Activated T-helper 9 cell treated with anti-CD3 and anti-CD28 coated beads, Interleukin-2, amount 50 U/mL, for 16 hours (primary cell): ENCODE data around the gene LDLRAD4.
A peak's percentile ranks its signal among the peaks of the same experiment; 100 is the strongest.
"Not testable (repeated sequence)": the region's sequence is repeated elsewhere in the genome, so short reads cannot be mapped to it uniquely, and the experiment has no call there.

Experiments
- DNase-seq: peaks from one replicate; pipeline ENCODE4 v3.0.0-alpha.2; 2020; ENCODE audit warnings: low read depth

The LDLRAD4 gene

GRCh38 chr18:13594551-13594950 lies 376.0 kb downstream of the LDLRAD4 start:
- DNase-seq, result no peak

- no peak for DNase-seq
Measured at GRCh38 chr18:13597068-13597467, 378.5 kb downstream of the LDLRAD4 start.

GRCh38 chr18:13598591-13598990 lies 380.0 kb downstream of the LDLRAD4 start:
- DNase-seq, result no peak

DNA sequence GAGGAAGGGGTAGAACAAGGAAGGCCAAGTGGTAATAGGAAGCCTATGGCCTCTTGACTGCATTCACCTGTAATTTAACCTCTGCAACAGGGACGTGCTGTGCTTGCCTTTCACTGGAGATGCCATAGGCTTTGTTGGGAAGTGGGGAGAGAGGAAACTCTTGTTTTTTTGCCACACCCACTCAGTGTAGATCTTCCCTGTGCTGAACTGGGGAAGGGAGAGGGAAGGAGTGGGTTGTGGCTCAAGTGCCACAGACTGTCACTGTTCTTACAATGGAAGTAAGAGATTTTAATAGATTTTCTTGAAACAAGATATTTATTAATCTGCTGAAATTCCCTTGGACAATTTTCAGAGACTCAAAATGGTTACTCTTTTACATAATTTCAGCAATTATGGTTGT lies 380.5 kb downstream of the LDLRAD4 start:
- no peak for DNase-seq

DNA sequence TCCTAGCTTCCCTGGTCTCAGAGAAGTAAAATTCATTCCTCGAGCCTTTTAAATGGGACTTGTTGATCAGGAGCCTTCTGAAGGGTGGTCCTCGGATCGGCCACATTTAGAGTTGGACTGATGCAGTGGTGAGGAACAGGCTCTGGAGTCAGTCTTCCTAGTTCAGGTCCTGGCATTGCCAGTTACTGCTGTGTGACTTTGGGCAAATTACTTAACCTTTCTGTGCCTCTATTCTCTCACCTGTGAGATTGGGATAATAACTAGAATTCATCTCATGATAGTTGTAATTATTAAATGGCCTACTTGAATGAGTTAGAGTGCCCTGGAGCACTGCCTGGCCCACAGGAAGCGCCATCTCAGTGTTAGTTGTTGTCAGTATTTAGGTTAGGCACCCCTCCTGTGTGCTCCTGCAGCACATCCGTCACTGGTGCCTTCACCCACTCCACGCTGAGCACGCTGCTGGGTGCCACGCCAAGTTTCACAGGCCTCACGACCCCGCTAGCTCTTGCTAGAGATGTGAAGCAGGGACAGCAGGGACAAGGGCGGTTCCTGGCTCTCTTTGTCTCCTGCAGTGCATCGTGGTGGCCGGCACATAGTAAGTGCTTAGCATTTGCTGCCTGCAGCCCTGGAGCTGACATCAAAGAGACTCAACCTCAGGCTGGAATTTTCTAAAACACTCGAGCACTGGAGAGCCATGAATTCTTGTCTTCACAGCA lies 384.9 kb downstream of the LDLRAD4 start:
- DNase-seq, result no peak

- DNase-seq, result no peak
Measured at GRCh38 chr18:13604786-13605185, 386.2 kb downstream of the LDLRAD4 start.

DNA sequence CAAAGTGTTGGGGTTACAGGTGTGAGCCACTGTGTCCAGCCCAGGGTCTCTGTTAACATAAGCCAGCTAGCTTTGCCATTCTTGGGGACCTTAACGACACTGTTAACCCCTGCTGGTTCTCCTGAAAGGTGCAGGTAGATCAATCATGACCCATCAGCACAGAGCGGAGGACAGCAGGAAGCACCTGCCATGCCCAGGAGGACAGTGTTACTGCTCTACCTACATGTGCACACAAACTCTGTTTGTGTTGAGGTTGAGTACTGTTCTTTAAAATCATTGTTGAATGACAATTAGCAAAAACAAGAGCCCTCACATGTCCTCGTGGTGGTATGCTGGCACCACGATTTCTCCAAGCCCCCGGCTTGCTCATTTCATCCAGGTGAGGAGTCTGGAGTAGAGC lies 386.9 kb downstream of the LDLRAD4 start:
- no peak for DNase-seq

GRCh38 chr18:13605901-13606300 lies 387.3 kb downstream of the LDLRAD4 start:
- no peak for DNase-seq

- no peak for DNase-seq
Measured at GRCh38 chr18:13606604-13607254, 388.2 kb downstream of the LDLRAD4 start.

DNA sequence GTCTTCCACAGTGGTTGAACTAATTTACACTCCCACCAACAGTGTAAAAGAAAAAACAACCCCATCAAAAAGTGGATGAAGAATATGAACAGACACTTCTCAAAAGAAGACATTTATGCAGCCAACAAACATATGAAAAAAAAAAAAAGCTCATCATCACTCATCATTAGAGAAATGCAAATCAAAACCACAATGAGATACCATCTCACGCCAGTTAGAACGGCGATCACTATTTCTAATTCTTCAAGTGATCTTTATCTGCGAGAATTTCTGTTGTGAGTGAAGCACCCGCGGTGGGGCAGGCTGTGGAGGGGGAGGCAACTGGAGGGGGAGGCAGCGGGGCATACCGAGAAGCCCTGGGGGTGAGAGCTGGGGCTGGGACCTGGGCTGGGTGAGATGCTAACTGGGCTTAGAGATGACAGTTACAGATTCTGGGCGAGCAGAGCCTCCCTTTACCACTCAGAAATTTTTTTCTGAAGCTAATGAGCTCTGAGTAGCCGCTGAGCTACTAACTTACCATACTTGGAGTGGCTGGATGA lies 389.5 kb downstream of the LDLRAD4 start:
- not testable (repeated sequence) for DNase-seq

DNA sequence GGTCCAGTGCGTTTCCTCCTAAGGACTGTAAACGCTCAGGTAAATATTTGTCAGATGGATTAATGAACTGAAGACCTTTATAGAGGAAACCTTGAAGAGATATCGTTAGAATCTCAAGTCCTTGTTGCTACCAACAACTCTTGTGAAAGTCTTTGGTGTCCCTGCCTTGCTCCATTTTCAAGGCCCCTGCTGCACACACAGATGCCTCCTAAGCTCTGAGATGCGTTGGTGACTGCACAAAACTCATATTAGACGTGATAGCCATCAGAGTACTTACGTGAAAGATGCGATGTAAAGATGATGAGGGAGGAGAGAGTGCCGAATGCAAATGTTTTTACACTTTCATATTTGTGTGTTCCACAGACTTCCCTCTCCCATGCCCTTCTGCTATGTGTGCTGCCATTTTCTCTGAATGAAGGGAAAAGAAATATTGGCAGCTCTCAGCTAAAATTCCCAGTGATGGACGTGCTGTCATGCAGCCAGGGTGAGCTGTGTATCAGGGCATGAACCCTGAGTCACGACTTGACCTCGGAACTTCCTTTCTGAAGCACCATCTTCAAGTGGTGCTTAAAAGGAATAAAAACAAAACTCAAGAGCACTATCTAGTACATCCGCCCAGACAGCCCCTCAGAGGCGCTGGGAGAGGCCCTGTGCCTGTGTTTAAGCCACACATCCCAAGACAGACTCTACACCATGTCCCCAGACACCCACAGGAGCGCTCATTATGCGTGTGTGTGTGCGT lies 390.4 kb downstream of the LDLRAD4 start:
- DNase-seq, result no peak

DNA sequence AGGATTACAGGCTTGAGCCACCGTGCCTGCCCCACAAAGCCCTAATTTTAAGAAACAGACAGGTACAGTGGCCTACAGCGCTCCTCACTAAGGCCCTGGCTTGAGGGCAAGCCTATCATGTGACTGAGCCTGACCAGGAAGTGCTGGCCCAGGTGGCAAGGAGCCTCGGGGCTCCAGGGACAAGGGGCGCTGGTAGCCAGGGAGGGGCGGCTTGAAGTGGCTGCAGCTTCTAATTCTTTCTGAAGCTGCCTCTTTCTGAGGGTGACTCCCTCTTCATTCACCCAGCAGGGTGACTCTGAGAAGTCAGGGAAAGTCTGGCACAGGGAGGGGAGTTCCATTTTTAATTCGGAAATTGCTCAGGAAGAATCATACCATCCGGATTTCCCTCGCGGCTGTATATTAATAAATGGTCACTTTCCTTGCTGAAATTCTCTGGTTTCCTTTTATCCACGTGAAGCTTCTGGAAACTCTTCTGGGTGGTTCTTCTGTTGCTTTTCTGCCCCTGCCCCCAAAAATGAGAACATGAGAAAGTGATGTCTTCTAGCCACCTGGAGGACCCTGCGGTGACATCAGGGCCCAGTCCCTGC lies 392.1 kb downstream of the LDLRAD4 start:
- no peak for DNase-seq

GRCh38 chr18:13611142-13611600 lies 392.6 kb downstream of the LDLRAD4 start:
- DNase-seq, result no peak

DNA sequence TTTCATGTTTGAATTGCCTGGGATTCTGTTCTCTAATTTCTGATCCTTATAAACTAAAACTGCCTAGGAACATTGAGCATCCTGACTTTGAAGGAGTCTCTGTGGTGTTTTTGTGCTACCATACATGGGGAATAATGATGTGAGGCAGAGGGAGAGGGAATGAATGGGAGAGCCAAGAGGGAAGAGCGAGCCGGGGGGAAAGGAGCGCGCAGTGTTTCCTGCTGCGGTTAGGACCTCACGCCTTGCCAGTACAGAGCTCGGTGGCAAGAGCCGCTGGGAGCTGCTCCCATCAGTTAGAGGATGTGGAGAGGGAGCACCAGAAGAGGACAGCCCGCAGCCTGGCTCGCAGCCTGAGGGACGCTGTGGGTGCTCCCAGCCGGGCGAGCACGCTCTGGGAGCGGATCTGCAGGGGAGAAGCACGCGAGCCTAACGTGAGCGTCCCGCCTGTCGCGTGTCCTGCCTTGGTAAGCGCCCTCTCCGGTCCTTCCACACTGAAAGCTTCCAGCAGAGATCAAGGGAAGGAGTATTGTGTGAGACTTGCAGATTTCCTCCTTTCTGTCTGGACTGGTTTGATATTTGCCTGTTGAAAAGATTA lies 393.1 kb downstream of the LDLRAD4 start:
- DNase-seq, result no peak

GRCh38 chr18:13612196-13612997 lies 393.8 kb downstream of the LDLRAD4 start:
- DNase-seq, result peak; percentile 59

GRCh38 chr18:13613099-13613498 lies 394.5 kb downstream of the LDLRAD4 start:
- DNase-seq, result no peak

GRCh38 chr18:13613591-13614501 lies 395.3 kb downstream of the LDLRAD4 start:
- DNase-seq, result no peak

DNA sequence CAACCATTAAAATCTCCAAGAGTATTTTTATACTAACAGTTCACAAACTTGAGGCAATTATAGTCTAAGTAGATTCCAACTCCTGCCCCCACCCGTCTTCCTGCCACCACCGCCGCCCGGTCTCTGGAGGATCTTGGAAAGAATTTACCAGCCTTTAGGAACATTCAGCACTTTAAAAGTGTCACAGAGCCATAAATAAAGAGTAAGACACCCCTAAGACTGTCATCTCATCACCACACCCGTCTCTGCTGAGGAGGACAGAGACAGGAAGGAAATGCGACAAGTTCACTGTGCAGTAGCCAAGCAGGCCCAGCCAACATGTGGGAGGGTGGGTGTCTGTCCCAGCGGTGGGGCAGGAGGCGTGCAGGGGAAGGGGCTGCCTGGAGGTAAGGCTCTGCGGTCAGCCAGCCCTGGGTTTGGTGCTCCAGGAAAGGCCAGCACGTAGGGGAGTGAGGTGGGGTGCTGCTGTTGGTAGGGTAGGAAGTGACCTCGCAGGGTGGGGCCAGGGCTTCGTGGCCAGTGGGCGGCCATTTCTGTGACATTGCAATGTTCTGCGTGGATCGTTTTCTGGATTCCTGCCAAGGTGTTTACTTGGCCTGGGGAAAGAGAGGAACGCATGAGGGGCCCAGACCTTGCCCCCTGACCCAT lies 396.2 kb downstream of the LDLRAD4 start:
- DNase-seq, result no peak

DNA sequence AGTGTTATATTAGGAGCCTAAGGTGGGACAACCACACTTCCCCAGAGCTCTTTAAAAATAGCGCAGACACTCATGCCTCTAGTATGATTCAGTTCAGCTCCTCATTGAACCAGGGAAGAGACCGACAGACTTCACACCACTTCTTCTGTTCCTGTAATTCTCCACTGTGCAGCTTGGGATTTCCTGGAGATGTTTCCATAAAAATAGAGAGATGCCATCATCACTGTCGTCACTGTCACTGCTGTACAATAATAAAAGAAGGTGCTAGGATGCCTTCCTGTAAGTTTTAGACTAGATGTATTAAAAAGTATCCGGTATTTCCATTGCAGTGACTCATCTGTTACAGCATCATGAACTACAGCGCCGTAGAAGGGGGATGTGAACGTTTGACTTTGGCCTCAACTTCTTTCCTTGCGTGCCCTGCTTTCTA lies 396.9 kb downstream of the LDLRAD4 start:
- no peak for DNase-seq
